NOMO-1 treated with dmso at 0.1 percent for 144 hours (cell line): ENCODE data around the gene MED13.
"Not testable (repeated sequence)": the region's sequence is repeated elsewhere in the genome, so short reads cannot be mapped to it uniquely, and the experiment has no call there.

Source experiments
- DNase-seq: peaks from one replicate; lab custom pipeline; 2025; ENCODE audit not compliant: unreplicated experiment; lab: John Stamatoyannopoulos, UW

Gene MED13

DNA sequence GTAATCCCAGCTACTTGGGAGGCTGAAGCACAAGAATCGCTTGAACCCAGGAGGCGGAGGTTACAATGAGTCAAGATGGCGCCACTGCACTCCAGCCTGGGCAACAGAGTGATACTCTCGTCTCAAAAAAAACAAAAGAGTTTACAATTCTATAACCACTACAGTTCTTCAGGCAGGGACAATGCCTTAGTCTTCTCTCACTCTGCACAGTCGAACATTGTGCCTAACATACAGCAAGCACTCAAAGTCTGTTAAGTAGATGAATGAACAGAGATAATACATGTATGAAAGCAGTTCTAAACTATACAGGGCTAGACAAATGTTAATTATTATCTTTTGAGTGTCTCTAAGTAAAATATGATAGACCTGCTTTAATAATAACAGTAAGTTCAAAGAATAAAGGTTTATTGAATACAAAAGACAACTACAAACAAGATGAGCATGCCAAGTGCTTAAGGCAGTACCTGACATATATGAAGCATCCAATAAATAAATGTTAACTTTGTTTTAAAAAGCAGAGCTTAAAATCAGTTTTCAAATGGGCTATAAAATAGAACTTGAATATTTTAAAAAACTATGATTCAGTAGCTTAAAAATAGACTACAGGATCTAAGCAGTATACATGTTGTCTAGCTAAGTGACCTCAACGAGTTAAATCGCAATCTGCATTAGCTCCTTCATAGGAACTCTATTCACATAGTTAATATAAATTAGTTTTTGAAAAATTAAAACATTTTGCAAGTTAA, 156.6 kb downstream of the MED13 start:
- DNase-seq: no peak

DNA sequence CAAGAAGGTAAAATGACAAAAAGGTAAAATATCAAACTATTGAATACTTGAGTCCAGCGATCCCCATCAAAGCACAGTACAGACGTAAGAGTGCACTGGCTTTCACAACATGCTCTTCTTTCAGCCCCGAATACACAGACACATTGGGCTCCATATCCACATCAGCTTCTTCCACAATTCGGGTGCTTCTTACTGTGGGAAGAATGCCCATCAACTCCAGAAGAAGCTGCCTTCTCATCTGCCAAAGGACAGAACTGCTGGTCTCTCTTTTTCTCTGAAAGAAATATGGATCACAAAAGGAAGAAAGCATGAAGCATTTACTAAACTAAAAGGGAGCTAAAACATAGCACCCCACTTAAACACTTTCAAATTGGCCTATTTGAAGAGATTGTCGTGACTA, 157.7 kb downstream of the MED13 start:
- DNase-seq: no peak

DNA sequence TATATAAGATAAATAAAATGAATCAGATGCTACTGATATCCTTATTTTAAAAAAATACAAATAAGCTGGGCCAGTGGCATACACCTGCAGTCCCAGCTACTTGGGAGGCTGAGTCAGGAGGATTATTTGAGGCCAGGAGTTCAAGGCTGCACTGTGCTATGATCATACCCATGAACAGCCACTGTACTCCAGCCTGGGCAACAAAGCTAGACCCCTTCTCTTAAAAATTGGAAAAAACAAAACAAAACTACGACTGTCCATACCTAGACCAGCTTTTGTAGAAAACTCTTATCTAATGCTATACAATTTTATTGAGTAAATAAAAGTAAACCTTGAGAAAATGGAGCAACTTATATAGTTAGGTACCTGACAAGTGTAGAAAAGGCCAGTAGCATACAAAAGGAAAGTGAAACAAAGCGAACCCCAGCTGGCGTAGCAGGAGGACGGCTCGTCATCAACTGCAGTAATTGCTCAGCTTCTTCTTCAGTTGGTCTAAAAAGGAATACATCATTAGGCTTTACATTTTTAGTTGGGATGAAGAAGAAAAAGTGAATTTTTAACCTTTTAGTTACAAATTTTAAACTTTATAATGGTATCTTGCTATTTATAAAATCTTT, 160.9 kb downstream of the MED13 start:
- DNase-seq: no peak

DNA sequence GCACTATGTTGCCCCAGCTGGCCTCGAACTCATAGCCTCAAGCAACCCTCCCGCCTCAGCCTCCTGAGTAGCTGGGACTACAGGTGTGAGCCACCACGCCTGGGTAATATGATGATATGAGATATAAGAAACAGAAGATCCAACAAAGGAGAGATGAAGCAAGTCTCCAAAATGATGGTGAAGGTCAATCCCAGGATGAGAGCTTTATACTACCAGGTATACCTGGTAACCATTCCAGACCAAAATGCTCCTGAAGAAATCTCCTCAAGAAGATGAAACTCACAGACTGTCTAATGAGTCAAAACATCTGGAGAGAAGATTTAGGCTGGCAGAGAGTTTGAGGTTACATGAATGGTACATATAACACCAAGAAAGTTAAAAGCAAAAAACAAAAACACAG, 161.8 kb downstream of the MED13 start:
- DNase-seq: no peak

DNA sequence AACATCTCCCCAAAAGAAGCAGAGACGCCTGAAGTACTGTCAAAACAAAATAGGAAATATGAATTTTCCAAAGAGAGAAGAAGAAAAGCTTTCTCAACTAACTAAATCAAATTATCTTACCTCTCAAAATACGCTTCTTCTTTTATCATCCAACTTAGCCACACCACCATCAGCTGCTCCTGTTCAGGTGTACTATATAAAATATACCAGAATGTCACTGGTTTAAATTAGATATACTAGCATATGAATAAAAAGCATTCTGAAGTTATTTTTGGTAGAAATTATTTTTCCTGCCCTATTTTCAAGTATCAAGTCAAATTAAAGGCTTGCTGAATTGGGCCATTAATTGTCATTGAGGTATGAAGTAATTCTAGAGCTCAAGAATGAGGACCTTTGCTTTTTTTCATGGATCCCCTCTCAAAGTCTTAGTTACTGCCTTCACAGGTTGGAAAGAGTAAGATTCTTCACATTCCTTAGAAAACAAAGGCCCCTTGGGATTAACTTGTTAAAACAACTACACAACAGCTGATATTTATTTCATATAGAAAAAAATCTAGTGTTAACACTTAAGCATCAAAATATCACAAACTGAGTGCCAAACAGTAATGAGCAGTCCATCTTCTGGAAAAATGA, 167.4 kb downstream of the MED13 start:
- DNase-seq: no peak

DNA sequence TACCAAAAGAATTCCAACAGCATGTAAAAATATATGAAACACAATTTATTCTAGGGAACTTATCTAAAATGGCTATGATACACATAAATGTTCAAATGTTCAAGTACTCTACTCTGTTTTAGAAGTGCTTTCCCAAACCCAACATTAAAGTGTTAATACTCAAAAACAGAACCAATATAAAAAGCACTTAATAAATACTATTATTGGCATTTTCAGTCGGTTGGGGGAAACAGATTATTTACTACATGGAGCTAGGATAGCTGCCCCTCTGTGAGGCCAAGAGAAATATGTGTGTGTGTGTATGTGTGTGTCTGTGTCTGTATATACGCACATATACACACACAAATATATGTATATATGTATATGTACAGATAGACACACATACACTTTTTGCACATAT, 169.7 kb downstream of the MED13 start:
- no peak for DNase-seq

DNA sequence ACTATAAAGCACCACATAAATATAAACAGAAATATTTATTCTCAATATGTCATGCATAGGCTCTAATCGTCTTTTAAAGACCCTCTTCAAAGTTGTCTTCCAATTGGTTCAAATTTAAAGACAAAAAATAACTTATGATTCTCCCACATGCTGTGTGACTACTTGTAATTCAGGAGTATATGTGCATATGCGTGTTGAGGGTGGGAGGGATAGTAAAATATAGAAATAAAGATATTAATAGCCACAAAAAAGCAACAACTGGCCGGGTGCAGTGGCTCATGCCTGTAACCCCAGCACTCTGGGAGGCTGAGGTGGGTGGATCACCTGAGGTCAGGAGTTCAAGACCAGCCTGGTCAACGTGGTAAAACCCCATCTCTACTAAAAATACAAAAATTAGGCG, 170.8 kb downstream of the MED13 start:
- DNase-seq: not testable (repeated sequence)
